ENCODE results near the gene SLX9. TPM values are rescaled to one million over a fixed set of nuclear protein-coding genes. Genes with fewer than 3 reads are reported as not detected.

SLX9 gene
- polyA plus RNA-seq, 1 of the 3 experiments (the other 2 are of a cell fraction), result 42.9 TPM

DNA sequence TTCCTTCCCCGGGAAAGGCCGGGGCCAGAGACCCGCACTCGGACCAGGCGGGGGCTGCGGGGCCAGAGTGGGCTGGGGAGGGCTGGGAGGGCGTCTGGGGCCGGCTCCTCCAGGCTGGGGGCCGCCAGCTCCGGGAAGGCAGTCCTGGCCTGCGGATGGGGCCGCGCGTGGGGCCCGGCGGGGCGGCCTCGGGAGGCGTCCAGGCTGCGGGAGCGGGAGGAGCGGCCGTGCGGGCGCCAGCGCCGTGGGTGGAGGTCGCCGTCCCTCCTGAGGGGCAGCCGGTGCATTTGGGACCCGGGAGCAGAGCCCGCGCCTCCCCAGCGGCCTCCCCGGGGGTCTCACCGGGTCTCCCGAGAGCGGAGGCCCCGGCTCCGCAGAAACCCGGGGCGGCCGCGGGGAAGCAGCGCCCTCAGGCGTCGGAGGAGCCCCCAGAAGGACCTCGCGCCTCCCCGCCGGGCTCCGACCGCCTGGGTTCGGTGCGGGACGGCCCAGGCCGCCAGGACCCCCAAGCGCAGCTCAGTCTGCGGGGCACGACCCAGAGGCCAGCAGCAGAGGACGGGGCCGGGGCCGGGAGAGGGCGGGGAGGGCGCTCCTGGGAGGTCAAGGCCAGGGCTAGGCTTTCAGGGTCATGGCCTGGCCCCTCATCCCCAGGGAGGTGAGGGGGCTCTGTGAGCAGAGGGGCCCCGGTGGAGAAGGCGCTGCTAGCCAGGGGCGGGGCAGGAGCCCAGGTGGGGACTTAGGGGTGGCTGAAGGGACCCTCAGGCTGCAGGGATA, 7.2 kb upstream of the SLX9 start:
- CTCF ChIA-PET, result interaction anchor here (0.7 to 4.9 kb wide), 22 partner anchors 8 to 280 kb away, joined by 3 to 54 read pairs (median 5); partner anchors contain the start of genes ITGB2, SUMO3 and UBE2G2
- no peak overlapping the region for H3K9ac ChIP-seq
- POLR2A ChIA-PET, result interaction anchor here (0.5 to 1.2 kb wide), 2 partner anchors 15 to 132 kb away, joined by 3 to 4 read pairs; no protein-coding TSS in a partner anchor

More for the DNA sequence above, 7.2 kb upstream of the SLX9 start:
- Histone ChIP-seq H3K36me3 (replicated peaks in 1 of 2; ENCODE audit: control insufficient read depth in 1 of 2, insufficient read depth in 2 of 2, low read length in 1 of 2) (no peaks in the 10 kb centered on the region), H3K9me2 (no peaks in the 10 kb centered on the region), H3K27me3 (ENCODE audit: insufficient read depth) (peaks cover 15% of the 10 kb centered on the region), H3K4me3 (ENCODE audit: low read depth in 2 of 2, low read length in 1 of 2) (peak overlapping the region in 1 of 2 experiments; percentile 31; a peak in 2 of 4 replicates), H3F3A (replicated peaks; ENCODE audit: insufficient read depth) (peaks cover 6% of the 10 kb centered on the region), H3K9me3 (no peaks in the 10 kb centered on the region), H2AFZ (ENCODE audit: low read depth) (no peak overlapping the region), H3K79me2 (ENCODE audit: insufficient read depth) (no peaks in the 10 kb centered on the region), H3K27ac (ENCODE audit: low read depth in 2 of 2, low read length in 1 of 2) (no peak overlapping the region), H4K20me1 (ENCODE audit: insufficient read depth) (peaks cover 11% of the 10 kb centered on the region; the same call in 1 of the 2 replicates), H3K4me2 (peak overlapping the region; percentile 55; the same call in 1 of the 2 replicates), H3K4me1 (ENCODE audit: control insufficient read depth in 1 of 2, insufficient read depth in 2 of 2, low read depth in 1 of 2, low read length in 1 of 2) (peaks cover 16 to 19% of the 10 kb centered on the region in 2 experiments; a peak in 2 of 4 replicates)
- WGBS (ENCODE audit: low lambda C conversion rate), result 53% methylated on average over 10 of the region's 68 CpGs
- no peak for TF ChIP-seq SIN3A (IDR thresholded peaks at IDR 0.05; ENCODE audit: borderline replicate concordance, low read depth, low read length)
- TF ChIP-seq ZBTB33 (IDR thresholded peaks at IDR 0.05; ENCODE audit: borderline replicate concordance, low read depth), result no peak
- TF ChIP-seq, protein P1, sequence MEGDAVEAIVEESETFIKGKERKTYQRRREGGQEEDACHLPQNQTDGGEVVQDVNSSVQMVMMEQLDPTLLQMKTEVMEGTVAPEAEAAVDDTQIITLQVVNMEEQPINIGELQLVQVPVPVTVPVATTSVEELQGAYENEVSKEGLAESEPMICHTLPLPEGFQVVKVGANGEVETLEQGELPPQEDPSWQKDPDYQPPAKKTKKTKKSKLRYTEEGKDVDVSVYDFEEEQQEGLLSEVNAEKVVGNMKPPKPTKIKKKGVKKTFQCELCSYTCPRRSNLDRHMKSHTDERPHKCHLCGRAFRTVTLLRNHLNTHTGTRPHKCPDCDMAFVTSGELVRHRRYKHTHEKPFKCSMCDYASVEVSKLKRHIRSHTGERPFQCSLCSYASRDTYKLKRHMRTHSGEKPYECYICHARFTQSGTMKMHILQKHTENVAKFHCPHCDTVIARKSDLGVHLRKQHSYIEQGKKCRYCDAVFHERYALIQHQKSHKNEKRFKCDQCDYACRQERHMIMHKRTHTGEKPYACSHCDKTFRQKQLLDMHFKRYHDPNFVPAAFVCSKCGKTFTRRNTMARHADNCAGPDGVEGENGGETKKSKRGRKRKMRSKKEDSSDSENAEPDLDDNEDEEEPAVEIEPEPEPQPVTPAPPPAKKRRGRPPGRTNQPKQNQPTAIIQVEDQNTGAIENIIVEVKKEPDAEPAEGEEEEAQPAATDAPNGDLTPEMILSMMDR (IDR thresholded peaks at IDR 0.05), result peak; percentile 35
- TF ChIP-seq YY1 (IDR thresholded peaks at IDR 0.05; ENCODE audit: low read depth), result no peak
- peak; percentile 65 for TF ChIP-seq RAD21 (IDR thresholded peaks at IDR 0.05; ENCODE audit: low read length)
- no peak for TF ChIP-seq REST (IDR thresholded peaks at IDR 0.05; ENCODE audit: low read depth, low read length)
- no peak for TF ChIP-seq GATA2 (CRISPR knock-in tag; IDR thresholded peaks at IDR 0.05)
- TF ChIP-seq ELF1 (IDR thresholded peaks at IDR 0.05), result no peak
- TF ChIP-seq EZH2phosphoT487 (IDR thresholded peaks at IDR 0.05; ENCODE audit: borderline replicate concordance, low read depth), result no peak
- TF ChIP-seq SMC3 (IDR thresholded peaks at IDR 0.05; ENCODE audit: low read depth, low read length), result peak; percentile 31
- TF ChIP-seq, protein P2, sequence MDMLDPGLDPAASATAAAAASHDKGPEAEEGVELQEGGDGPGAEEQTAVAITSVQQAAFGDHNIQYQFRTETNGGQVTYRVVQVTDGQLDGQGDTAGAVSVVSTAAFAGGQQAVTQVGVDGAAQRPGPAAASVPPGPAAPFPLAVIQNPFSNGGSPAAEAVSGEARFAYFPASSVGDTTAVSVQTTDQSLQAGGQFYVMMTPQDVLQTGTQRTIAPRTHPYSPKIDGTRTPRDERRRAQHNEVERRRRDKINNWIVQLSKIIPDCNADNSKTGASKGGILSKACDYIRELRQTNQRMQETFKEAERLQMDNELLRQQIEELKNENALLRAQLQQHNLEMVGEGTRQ (IDR thresholded peaks at IDR 0.05; ENCODE audit: borderline replicate concordance, low read depth, low read length), result no peak
- TF ChIP-seq USF1 (IDR thresholded peaks at IDR 0.05; ENCODE audit: borderline replicate concordance, low read depth), result no peak
- TF ChIP-seq FOSL2 (IDR thresholded peaks at IDR 0.05; ENCODE audit: borderline replicate concordance, low read depth), result no peak
- no peak for TF ChIP-seq GABPA (IDR thresholded peaks at IDR 0.05; ENCODE audit: low read depth)
- TF ChIP-seq FOXM1 (IDR thresholded peaks at IDR 0.05; ENCODE audit: low read depth), result no peak
- TF ChIP-seq JUND (IDR thresholded peaks at IDR 0.05), result no peak
- no peak for TF ChIP-seq POLR2AphosphoS5 (IDR thresholded peaks at IDR 0.05; ENCODE audit: low read depth, low read length)
- no peak for TF ChIP-seq PBX3 (IDR thresholded peaks at IDR 0.05)
- TF ChIP-seq NRF1 (IDR thresholded peaks at IDR 0.05; ENCODE audit: low read depth, low read length), result no peak
- TF ChIP-seq FOXJ3 (CRISPR knock-in tag; IDR thresholded peaks at IDR 0.05), result no peak
- TF ChIP-seq RCOR1 (IDR thresholded peaks at IDR 0.05; ENCODE audit: low read length), result no peak
- TF ChIP-seq MEF2A (IDR thresholded peaks at IDR 0.05; ENCODE audit: borderline replicate concordance, low read depth), result no peak
- peak; percentile 86 for DNase-seq

Measured in SK-N-SH (cell line).